ENCODE measurements around the gene C1orf122.

DNA sequence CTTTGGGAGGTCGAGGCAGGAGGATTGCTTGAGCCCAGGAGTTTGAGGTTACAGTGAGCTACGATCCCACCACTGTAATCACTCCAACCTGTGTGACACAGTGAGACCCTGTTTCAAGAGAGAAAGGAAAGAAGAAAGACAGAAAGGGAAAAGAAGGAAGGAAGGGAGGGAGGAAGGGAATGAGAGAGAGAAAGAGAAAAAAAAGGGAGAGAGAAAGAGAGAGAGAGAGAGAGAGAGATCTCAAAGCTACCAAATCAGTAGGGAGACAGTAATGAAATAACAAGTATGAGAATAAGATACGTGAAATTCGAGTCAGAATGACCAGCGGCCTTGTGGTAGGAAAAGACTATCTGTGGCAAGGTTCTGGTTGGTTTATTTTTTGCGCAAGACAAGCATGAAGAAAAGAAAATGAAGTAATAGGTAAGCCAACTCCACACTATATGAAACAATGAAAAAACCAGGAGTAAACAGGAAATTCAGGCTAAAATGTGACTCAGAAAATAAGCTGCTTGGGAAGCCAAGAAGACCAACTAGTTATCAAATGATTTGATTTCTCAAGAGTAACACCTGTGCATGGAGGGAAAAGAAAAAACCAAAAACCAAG, 42.9 kb downstream of the C1orf122 start:
- no peak for TF ChIP-seq ZNF274 (CRISPR knock-in tag; IDR thresholded peaks at IDR 0.05)
- TF ChIP-seq IKZF4 (CRISPR knock-in tag; IDR thresholded peaks at IDR 0.05; ENCODE audit: borderline replicate concordance, low read depth, not compliant biosample characterization): no peak
- TF ChIP-seq POLR2AphosphoS5 (IDR thresholded peaks at IDR 0.05; ENCODE audit: low read depth, low read length): no peak
- TF ChIP-seq, protein P1, sequence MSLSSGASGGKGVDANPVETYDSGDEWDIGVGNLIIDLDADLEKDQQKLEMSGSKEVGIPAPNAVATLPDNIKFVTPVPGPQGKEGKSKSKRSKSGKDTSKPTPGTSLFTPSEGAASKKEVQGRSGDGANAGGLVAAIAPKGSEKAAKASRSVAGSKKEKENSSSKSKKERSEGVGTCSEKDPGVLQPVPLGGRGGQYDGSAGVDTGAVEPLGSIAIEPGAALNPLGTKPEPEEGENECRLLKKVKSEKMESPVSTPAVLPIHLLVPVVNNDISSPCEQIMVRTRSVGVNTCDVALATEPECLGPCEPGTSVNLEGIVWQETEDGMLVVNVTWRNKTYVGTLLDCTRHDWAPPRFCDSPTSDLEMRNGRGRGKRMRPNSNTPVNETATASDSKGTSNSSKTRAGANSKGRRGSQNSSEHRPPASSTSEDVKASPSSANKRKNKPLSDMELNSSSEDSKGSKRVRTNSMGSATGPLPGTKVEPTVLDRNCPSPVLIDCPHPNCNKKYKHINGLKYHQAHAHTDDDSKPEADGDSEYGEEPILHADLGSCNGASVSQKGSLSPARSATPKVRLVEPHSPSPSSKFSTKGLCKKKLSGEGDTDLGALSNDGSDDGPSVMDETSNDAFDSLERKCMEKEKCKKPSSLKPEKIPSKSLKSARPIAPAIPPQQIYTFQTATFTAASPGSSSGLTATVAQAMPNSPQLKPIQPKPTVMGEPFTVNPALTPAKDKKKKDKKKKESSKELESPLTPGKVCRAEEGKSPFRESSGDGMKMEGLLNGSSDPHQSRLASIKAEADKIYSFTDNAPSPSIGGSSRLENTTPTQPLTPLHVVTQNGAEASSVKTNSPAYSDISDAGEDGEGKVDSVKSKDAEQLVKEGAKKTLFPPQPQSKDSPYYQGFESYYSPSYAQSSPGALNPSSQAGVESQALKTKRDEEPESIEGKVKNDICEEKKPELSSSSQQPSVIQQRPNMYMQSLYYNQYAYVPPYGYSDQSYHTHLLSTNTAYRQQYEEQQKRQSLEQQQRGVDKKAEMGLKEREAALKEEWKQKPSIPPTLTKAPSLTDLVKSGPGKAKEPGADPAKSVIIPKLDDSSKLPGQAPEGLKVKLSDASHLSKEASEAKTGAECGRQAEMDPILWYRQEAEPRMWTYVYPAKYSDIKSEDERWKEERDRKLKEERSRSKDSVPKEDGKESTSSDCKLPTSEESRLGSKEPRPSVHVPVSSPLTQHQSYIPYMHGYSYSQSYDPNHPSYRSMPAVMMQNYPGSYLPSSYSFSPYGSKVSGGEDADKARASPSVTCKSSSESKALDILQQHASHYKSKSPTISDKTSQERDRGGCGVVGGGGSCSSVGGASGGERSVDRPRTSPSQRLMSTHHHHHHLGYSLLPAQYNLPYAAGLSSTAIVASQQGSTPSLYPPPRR (CRISPR knock-in tag; IDR thresholded peaks at IDR 0.05; ENCODE audit: borderline replicate concordance): no peak
- TF ChIP-seq ZBTB7A (CRISPR knock-in tag; IDR thresholded peaks at IDR 0.05): no peak
- TF ChIP-seq ZNF12 (CRISPR knock-in tag; IDR thresholded peaks at IDR 0.05): no peak
- TF ChIP-seq ZNF768 (CRISPR knock-in tag; IDR thresholded peaks at IDR 0.05): no peak
- TF ChIP-seq NONO (IDR thresholded peaks at IDR 0.05): no peak
- TF ChIP-seq NONO (CRISPR knock-in tag; conservative IDR thresholded peaks at IDR 0.05): no peak
- TF ChIP-seq, protein P2, sequence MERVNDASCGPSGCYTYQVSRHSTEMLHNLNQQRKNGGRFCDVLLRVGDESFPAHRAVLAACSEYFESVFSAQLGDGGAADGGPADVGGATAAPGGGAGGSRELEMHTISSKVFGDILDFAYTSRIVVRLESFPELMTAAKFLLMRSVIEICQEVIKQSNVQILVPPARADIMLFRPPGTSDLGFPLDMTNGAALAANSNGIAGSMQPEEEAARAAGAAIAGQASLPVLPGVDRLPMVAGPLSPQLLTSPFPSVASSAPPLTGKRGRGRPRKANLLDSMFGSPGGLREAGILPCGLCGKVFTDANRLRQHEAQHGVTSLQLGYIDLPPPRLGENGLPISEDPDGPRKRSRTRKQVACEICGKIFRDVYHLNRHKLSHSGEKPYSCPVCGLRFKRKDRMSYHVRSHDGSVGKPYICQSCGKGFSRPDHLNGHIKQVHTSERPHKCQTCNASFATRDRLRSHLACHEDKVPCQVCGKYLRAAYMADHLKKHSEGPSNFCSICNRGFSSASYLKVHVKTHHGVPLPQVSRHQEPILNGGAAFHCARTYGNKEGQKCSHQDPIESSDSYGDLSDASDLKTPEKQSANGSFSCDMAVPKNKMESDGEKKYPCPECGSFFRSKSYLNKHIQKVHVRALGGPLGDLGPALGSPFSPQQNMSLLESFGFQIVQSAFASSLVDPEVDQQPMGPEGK (CRISPR knock-in tag; IDR thresholded peaks at IDR 0.05): no peak
- TF ChIP-seq SMC3 (IDR thresholded peaks at IDR 0.05; ENCODE audit: low read length): no peak
- no peak for TF ChIP-seq ZFX (CRISPR knock-in tag; IDR thresholded peaks at IDR 0.05; ENCODE audit: low read depth)
- no peak for TF ChIP-seq SP5 (CRISPR knock-in tag; IDR thresholded peaks at IDR 0.05; ENCODE audit: borderline replicate concordance, low read depth)
- no peak for TF ChIP-seq POLR2A (IDR thresholded peaks at IDR 0.05; ENCODE audit: insufficient read depth in 1 of 2, low read depth in 2 of 2, low read length in 2 of 2)
